B cell (primary cell): Measurements from ENCODE around the gene LENEP. TPM values are rescaled to one million over a fixed set of nuclear protein-coding genes. Genes with fewer than 3 reads are reported as not detected.

Experiments used
- ATAC-seq: fragments of 200-7000 bp; cut with Tn5 transposase; one replicate; pipeline ENCODE4 v1.10.0; 2021; ENCODE audit warnings: low read depth, mild to moderate bottlenecking, moderate number of reproducible peaks, moderate library complexity
- CTCF ChIA-PET: fragments of 350-600 bp; sonication (Branson Sonifier 250); formaldehyde crosslinking; loops from one replicate; lab custom pipeline; 2021; ENCODE audit warnings: antibody characterized with exemption, inconsistent platforms; lab: Charles Lee
- POLR2A ChIA-PET: fragments of 350-600 bp; sonication (Branson Sonifier 250); formaldehyde crosslinking; loops from one replicate; lab custom pipeline; 2021; ENCODE audit warnings: antibody characterized with exemption; lab: Charles Lee
- DNase-seq: peaks from one replicate; pipeline ENCODE4 v3.0.0; 2013
- H2AFZ ChIP-seq: 2 replicates; pipeline ENCODE4 v1.6.1; 2012; ENCODE audit warnings: mild to moderate bottlenecking, low read depth, low read length; ENCODE audit not compliant: insufficient read depth, poor library complexity, severe bottlenecking
- H3K27ac ChIP-seq, 2 donors: 1 replicate in 1 of 2; 2 replicates in 1 of 2; pipeline ENCODE4 v1.5.1; 2012 to 2013; ENCODE audit warnings: low read length in 2 of 2, mild to moderate bottlenecking in 2 of 2, moderate library complexity in 1 of 2
- H3K27me3 ChIP-seq, 4 experiments: fragments of 200-600 bp in 1 of 4; sonication (generic) in 1 of 4; replicated peaks in 1 of 4; 1 replicate in 2 of 4; 2 replicates in 2 of 4; pipeline versions ENCODE4 v1.6.1 to v1.7.0; 2013 to 2016; ENCODE audit warnings: low read length in 3 of 4, mild to moderate bottlenecking in 2 of 4, mixed read lengths in 1 of 4, moderate library complexity in 1 of 4; ENCODE audit not compliant: insufficient read depth in 4 of 4, control insufficient read depth in 3 of 4; ENCODE audit errors: control extremely low read depth in 1 of 4
- H3K36me3 ChIP-seq, 2 experiments: replicated peaks in 1 of 2; 1 replicate in 1 of 2; 2 replicates in 1 of 2; pipeline versions ENCODE4 v1.6.1 to v1.7.1; 2013; ENCODE audit warnings: low read length in 1 of 2; ENCODE audit not compliant: insufficient read depth in 2 of 2, control insufficient read depth in 1 of 2; ENCODE audit errors: control extremely low read depth in 1 of 2, extremely low read depth in 1 of 2
- H3K4me1 ChIP-seq, 2 donors: fragments of 200-600 bp in 1 of 2; sonication (generic) in 1 of 2; 1 replicate in 1 of 2; 2 replicates in 1 of 2; pipeline versions ENCODE4 v1.5.1 to v1.6.1; 2013 to 2017; ENCODE audit warnings: low read length in 2 of 2; ENCODE audit not compliant: control insufficient read depth in 2 of 2, insufficient read depth in 2 of 2
- H3K4me2 ChIP-seq: replicated peaks from 2 replicates; pipeline ENCODE3; 2012; ENCODE audit warnings: mild to moderate bottlenecking, low read depth, low read length; ENCODE audit not compliant: poor library complexity, severe bottlenecking
- H3K4me3 ChIP-seq, 5 experiments: fragments of 200-600 bp in 1 of 5; sonication (generic) in 1 of 5; 1 replicate in 3 of 5; 2 replicates in 2 of 5; pipeline versions ENCODE4 v1.5.1 to v1.7.0; 2011 to 2016; ENCODE audit warnings: low read length in 4 of 5, mild to moderate bottlenecking in 4 of 5, low read depth in 2 of 5, control low read depth in 1 of 5, moderate library complexity in 1 of 5; ENCODE audit not compliant: insufficient read depth in 1 of 5; ENCODE audit errors: control extremely low read depth in 1 of 5, extremely low read depth in 1 of 5
- H3K79me2 ChIP-seq: fragments of 200-600 bp; sonication (generic); one replicate; pipeline ENCODE4 v1.6.0; 2016; ENCODE audit warnings: low read length; ENCODE audit not compliant: control insufficient read depth, insufficient read depth
- H3K9ac ChIP-seq: fragments of 200-600 bp; sonication (generic); 2 replicates; pipeline ENCODE4 v1.6.1; 2017; ENCODE audit warnings: mild to moderate bottlenecking, low read length, moderate library complexity
- H3K9me3 ChIP-seq, 3 donors: one replicate each; pipeline versions ENCODE4 v1.6.1 to v1.7.1; 2013; ENCODE audit warnings: low read length in 2 of 3; ENCODE audit not compliant: control insufficient read depth in 2 of 3, insufficient read depth in 1 of 3; ENCODE audit errors: control extremely low read depth in 1 of 3
- H4K20me1 ChIP-seq: 2 replicates; pipeline ENCODE4 v1.6.0; 2012; ENCODE audit warnings: mild to moderate bottlenecking, low read length; ENCODE audit not compliant: insufficient read depth, control insufficient read depth, poor library complexity, severe bottlenecking
- H3K27ac Mint-ChIP-seq: one replicate; pipeline ENCODE4 v1.8.0; 2021; ENCODE audit warnings: mixed read lengths
- H3K27me3 Mint-ChIP-seq: one replicate; pipeline ENCODE4 v1.8.0; 2021; ENCODE audit warnings: mixed read lengths
- H3K4me1 Mint-ChIP-seq: one replicate; pipeline ENCODE4 v1.8.0; 2021; ENCODE audit warnings: mixed read lengths
- H3K4me3 Mint-ChIP-seq: one replicate; pipeline ENCODE4 v1.8.0; 2021; ENCODE audit warnings: mixed read lengths
- H3K9me3 Mint-ChIP-seq: one replicate; pipeline ENCODE4 v1.8.0; 2022; ENCODE audit warnings: mixed read lengths; ENCODE audit not compliant: insufficient read depth
- CTCF ChIP-seq: fragments of 200-600 bp; IDR thresholded peaks from one replicate; pipeline ENCODE4 v1.8.0; 2022; ENCODE audit warnings: antibody characterized with exemption, mild to moderate bottlenecking
- EZH2 ChIP-seq: IDR thresholded peaks from 2 replicates; pipeline ENCODE4 v1.6.1; 2012; ENCODE audit warnings: borderline replicate concordance, low read depth, mild to moderate bottlenecking, moderate library complexity, low read length; ENCODE audit not compliant: insufficient read depth, poor library complexity, severe bottlenecking
- WGBS: methylation state at CpG from one replicate; pipeline ENCODE4 v1.1.5; 2013; ENCODE audit warnings: missing lambda C conversion rate; ENCODE audit not compliant: insufficient coverage; 5-methylcytosine and 5-hydroxymethylcytosine counted together
- intact Hi-C: fragments of 100-400 bp; cut with micrococcal nuclease; formaldehyde crosslinking; loops from one replicate; pipeline ENCODE4 v1.10.0; 2022
- polyA plus RNA-seq: library from polyadenylated mRNA; depleted of rRNA; stranded (reverse); fragments of >200 nt; gene quantifications from 2 replicates; pipeline ENCODE4 v1.2.3, GENCODE V29; 2012
- total RNA-seq, 2 donors: library from RNA; stranded (reverse); fragments of 120-200 nt in 1 of 2; gene quantifications; 1 replicate in 1 of 2; 2 replicates in 1 of 2; pipeline versions ENCODE4 v1.2.3 to v1.2.4, GENCODE V29; 2013 to 2022

Gene LENEP
- total and polyA plus RNA-seq, 2 donors (not counting 1 experiment from before 2014, with no cell fraction given) = 2.0 TPM; not detected in 1

DNA sequence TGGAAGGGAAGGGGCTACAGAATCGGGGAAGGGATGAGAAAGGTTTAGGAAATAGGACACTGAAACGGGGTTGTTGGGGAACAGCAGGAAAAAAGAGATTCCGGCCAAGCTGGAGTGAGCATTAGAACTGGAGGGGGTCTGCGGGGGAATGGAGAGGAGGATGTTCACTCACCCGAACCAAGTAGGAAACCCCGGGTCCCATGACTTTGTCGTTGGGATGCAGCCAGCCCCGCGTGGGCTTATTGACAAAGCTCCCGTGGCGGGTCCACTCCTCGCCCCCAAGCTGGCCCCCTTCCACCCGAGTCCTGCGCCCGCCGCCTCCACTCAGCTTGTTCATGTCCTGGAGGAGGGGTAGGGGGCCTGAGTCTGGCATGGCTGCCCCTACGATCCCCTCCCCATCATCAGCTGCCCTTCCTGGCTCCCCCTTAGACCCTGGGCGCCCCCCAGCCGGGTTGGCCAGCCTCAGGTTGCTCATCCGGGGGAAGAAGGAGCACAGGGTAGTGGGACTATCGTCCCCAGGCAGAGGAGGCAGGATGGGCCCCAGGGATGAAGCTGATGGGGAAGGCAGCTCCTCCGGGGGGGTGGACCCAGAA is 23.4 kb upstream of the LENEP start:
- H4K20me1 ChIP-seq = peaks cover 39% of the 10 kb centered on the region
- no peak overlapping the region for H3K4me3 Mint-ChIP-seq
- H3K4me2 ChIP-seq = no peak overlapping the region
- H2AFZ ChIP-seq = no peak overlapping the region
- H3K4me3 ChIP-seq = no peak overlapping the region
- H3K27ac Mint-ChIP-seq = no peak overlapping the region
- H3K9ac ChIP-seq = no peak overlapping the region
- H3K27me3 Mint-ChIP-seq = no peaks in the 10 kb centered on the region
- H3K36me3 ChIP-seq = peaks cover 2 to 52% of the 10 kb centered on the region in 2 experiments
- POLR2A ChIA-PET = no interaction called here
- peaks cover 27% of the 10 kb centered on the region for H3K4me1 Mint-ChIP-seq
- ATAC-seq (no peak), DNase-seq (no peak)
- CTCF ChIA-PET = interaction anchor here (0.9 to 8.7 kb wide), 4 partner anchors 7 to 48 kb away, joined by 3 to 110 read pairs (median 20); partner anchors contain the start of gene PYGO2
- TF ChIP-seq EZH2 (no peak), CTCF (no peak)
- H3K27me3 ChIP-seq = no peaks in the 10 kb centered on the region
- WGBS = 71% methylated on average over 10 of the region's 22 CpGs
- intact Hi-C loops = loop anchor here (5.0 kb wide), 1 partner anchor 202 kb away; the partner anchor contains the start of genes KRTCAP2 and TRIM46
- H3K9me3 Mint-ChIP-seq = no peaks in the 10 kb centered on the region
- no peaks in the 10 kb centered on the region for H3K9me3 ChIP-seq
- peaks cover 13 to 33% of the 10 kb centered on the region in 2 donors for H3K4me1 ChIP-seq
- H3K27ac ChIP-seq = peak overlapping the region in 1 of 2 donors; percentile 14
- H3K79me2 ChIP-seq = peaks cover 71% of the 10 kb centered on the region
